HG03039 (cell line): ENCODE data around the gene PERM1.
"Not testable (repeated sequence)": the region's sequence is repeated elsewhere in the genome, so short reads cannot be mapped to it uniquely, and the experiment has no call there.

Experiments used
- ATAC-seq: cut with Tn5 transposase; IDR thresholded peaks from one replicate; pipeline ENCODE4 v1.9.1; 2021; ENCODE audit warnings: mild to moderate bottlenecking, moderate library complexity; ENCODE audit not compliant: unreplicated experiment

Gene PERM1

DNA sequence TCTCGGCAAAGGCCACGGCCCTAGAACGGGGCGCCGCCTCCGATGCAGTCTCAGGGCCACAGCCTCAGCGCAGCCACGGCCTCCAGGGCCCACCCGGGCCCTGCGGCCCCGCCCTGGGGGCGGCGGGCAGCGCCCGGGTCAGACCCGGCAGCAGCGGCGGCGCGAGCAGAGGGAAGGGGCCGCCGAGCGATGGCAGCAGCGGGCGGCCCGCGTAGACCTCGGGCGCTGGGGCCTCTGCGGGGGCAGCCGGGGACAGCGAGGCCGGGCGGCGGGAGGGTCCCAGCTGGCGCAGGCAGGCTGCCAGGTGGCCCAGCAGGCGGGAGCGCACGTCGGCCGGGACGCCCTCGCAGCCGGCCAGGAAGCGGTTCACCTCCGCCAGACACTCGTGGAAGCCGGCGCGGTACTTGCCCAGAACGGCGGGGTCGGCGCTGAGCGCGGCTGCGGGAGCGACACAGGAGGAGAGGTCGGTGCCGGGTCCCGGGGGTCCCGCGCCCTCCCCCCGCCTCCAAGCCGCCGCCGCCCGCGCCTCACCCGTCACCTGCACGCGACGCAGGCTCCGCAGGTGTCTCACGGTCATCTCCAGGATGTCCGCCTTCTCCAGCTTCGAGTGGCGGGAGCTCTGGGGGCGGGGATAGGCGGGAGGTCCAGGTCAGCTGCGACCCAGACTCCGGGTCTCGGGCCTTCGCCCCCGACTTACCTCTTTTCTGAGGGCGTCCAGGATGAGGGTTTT, 17.3 kb upstream of the PERM1 start:
- no peak for ATAC-seq

DNA sequence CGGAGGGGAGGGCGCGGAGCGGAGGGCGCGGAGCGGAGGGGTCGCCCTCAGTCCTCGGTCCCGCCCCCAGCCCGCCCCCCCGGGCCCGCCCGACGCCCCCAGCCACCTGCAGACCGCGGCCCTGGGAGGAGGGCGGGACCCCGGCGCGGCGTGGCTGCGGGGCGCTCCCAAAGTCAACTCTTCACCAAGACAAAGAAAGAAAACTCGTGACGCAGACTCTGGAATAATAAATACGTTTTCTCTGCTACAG, 16.8 kb upstream of the PERM1 start:
- ATAC-seq, result no peak

DNA sequence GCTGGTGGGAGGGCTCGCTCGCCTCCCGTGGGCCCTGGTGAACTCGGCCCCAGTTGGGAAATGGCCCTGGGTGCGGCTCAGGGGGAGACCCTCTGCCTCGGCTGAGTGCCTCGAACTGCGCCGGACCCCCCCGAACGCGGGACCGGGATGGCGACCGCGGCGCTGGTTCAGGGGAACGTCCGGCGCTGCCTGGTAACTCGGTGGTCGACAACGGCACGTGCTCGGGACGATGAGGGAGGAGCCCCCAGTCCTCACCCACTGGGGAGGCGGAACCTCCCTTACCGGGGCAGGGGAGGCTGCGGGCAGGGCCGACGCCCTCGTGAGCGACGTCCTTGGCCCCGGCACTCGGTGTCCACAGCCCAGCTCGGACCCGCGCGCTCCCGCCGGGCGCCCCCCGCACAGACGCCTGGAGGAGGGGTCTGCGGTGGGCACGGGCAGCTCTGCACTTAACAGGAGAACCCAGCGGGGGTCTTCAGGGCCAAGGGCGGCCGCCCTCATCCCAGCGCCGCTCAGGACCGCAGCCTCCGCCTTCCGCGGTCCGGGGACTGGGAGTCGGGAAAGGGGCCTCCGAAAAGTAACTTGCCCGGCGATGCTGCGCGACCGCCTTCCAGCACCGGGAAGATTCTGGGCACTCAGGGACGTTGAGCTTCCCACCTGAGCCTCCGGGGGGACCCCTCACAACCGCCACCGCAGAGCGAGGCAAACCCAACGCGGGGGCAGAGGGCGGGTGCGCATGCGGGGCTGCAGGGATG, 16.3 kb upstream of the PERM1 start:
- no peak for ATAC-seq

DNA sequence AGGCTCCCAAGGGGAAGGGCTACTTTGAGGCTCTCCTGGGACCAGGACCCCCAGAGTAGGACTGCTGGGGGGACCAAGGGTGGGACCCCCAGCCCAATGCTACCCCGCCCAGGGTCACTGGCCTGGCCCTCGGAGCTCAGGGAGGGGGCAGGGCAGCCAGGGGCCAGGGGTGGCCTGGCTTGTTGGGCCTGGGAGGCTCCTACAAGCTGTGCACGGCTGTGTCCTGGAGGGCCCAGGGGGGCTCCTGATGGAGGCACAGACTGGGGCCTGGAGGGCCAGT, 15.8 kb upstream of the PERM1 start:
- ATAC-seq, result no peak

DNA sequence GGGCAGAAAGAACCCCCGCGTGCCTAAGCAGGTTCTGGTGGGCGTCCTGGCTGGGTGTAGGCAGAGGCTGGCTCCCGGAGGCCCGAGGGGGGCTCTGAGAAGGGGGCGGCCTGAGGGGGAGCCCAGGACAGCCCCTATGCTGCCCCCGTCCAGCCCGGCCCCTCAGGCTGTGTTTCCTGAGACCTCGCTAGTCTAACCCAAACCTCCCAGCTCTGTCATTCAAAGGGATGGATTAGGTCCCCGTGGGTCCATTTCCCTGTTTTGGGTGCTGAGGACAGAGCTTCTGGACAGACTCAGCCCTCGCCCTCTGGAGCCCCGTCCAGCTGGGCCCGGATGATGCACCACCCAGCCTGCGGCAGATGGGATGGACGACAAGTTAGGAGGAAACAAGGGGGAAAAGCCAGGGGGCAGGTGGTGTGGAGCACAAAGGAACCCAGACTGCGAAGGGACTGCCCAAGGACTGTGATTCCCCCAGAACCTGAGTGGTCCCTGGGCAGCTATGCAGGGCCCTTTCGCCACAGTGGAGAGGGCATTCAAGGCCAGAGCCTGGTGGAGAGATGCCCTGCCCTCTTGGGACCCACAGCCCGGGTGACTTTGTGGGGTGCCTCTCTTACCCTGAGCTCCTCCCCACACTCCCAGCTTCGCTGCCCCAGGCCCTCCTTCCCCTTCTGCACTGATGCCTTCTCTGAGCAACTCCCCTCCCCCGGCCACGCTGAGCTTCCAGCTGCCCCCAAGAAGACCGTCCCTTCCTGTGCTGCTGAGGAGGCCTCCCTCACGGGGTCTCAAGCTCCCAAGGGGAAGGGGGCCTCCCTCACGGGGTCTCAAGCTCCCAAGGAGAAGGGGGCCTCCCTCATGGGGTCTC, 15.2 kb upstream of the PERM1 start:
- ATAC-seq, result no peak

DNA sequence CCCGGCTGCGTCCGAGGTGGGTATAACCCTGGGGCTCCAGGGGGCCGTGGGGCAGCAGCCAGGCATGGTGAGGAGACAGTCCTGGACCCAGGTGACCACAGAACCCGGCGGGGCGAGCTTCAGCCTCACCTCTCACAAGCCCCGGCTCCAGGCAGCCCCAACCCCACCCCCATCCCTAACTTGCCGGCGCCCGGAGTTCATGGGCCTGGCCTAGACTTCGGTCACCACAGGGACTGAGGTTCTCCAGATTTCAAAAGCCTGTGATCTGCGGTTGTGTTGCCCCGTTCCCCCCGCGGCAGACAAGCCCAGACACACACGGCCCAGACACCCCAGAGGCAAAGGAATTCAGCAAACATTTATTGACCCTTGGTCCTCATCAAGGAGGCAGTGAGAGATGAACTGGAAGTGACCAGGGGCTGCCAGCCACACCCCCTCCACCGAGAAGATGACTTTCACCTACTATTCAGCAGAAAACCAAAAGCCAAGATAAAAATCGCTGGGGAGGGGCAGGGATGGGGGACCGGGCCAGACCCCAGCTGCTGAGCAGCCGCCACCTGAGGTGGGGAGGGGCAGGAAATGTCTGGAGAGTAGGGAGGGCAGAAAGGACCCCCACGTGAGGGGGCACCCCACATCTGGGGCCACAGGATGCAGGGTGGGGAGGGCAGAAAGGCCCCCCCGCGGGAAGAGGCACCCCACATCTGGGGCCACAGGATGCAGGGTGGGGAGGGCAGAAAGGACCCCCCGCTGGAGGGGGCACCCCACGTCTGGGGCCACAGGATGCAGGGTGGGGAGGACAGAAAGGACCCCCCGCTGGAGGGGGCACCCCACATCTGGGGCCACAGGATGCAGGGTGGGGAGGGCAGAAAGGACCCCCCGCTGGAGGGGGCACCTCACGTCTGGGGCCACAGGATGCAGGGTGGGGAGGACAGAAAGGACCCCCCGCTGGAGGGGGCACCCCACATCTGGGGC, 14.1 kb upstream of the PERM1 start:
- ATAC-seq, result no peak

DNA sequence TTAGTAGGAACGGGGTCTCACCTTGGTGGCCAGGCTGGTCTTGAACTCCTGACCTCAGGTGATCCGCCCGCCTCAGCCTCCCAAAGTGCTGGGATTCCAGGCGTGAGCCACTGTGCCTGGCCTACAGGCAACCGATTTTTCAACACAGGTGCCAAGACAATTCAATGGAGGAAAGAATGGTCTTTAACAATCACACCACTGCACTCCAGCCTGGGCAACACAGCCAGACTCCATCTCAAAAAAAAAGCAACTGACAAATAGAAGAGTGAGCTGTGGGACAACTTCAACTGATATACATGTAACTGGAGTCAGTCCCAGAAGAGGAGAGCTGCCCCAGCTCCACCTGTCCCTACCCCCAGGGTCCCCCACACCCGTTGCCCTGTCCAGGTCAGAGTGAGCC, 12.7 kb upstream of the PERM1 start:
- not testable (repeated sequence) for ATAC-seq

DNA sequence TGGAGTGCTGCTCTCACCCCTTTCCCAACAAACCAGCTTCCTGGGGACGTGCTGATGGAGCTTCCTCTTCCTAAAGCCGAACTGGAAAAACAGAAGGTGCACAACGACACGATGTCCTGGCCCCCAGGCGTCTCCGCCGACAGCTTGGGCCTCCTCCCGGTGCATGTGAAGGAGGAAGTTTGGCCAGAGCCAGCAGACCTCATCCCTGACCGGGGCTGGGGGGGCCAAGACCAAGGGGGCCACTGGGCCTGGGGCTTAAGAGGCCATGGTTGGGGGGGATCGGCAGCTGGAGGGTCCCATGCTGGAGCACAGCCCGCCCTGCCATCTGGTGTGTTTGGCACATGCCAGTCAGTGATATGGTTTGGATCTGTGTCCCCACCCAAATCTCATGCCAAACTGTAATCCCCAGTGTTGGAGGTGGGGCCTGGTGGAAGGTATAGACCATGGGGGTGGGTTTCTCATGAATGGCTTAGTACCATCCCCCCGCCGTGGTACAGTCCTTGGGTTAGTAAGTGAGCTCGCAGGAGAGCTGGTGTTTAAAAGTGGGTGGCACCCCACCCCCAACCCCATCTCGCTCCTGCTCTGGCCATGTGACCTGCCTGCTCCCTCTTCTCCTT, 11.6 kb upstream of the PERM1 start:
- no peak for ATAC-seq

DNA sequence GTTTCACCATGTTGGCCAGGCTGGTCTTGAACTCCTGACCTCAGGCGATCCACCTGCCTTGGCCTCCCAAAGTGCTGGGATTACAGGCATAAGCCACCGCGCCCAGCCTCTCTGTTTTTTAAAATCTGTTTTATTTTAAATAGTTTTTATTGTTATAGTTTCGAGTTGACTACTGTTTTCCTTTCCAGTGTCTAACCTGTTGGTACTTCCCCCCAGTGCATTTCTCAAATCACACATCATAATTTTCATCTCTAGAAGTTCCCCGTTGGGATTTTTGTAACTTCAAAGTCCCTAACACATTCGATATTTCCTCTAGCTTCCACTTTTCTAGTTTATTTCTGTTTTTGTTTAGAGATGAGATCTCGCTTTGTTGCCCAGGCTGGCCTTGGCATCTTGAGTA, 10.5 kb upstream of the PERM1 start:
- no peak for ATAC-seq

DNA sequence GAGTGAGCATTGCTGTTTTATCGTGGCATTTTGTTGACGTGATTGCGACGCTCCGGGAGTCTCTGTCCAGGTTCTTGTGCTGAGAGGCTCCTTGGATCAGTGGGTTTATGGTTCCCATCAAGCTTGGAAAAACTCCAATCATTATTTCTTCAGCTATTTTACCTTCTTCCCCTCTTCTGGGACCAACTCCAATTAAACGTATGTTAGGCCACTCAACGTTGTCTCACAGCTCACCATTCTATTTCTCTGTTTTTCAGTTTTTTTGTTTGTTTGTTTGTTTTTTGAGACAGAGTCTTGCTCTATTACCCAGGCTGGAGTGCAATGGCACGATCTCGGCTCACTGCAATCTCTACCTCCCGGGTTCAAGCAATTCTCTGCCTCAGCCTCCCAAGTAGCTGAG, 10.0 kb upstream of the PERM1 start:
- no peak for ATAC-seq

DNA sequence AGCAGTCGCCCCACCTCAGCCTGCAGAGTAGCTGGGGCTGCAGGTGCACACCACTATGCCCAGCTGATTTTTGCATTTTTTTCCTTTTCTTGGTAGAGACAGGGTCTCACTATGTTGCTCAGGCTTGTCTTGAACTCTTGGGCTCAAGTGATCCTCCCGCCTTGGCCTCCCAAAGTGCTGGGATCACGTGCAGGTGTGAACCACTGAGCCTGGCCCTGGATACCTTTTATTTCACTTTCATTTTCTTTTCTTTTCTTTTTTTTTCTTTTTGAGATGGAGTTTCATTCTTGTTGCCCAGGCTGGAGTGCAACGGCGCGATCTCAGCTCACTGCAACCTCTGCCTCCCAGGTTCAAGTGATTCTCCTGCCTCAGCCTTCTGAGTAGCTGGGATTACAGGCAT, 9.4 kb upstream of the PERM1 start:
- not testable (repeated sequence) for ATAC-seq

DNA sequence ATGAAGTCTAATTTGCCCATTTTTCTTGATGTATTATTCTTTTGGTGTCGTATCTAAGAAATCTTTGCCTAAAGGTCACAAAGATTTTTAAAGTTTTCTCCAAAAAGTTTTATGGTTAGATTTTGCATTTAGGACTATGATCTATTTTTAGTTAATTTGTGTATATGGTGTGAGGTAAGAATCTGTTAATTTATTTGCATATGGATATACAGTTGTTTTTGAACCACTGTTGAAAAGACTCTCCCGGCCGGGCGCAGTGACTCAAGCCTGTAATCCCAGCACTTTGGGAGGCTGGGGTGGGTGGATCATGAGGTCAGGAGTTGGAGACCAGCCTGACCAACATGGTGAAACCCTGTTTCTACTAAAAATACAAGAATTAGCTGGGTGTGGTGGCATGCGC, 6.2 kb upstream of the PERM1 start:
- ATAC-seq, result not testable (repeated sequence)

DNA sequence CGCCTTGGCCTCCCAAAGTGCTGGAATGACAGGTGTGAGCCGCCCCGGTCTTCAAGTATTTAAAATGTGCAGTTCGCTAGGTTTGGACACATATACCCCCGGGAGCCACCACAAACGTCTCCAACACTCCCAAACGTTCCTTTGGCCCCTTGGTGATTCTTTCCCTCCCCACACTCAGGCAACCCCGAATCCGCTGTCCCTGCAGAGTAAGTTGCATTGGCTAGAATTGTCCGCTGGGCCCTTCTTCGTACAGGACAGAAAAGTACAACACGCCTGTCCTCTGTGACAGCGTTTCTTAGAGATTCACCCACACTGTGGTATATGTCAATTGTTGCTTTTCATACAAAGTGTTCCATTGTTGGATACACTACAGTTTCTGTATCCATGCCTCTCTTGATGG, 3.2 kb upstream of the PERM1 start:
- ATAC-seq, result no peak

DNA sequence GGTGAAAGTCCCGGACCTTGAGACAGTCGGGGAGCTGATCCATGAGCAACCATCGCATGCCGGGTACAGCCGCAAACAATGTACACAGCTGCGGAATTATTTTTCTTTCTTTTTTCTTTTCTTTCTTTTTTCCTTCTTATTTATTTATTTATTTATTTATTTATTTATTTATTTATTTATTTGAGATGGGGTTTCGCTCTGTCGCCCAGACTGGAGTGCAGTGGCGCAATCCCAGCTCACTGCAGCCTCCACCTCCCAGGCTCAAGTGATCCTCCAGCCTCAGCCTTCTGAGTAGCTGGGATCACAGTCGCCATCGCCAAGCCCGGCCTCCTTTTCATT, 2.6 kb upstream of the PERM1 start:
- ATAC-seq, result no peak

DNA sequence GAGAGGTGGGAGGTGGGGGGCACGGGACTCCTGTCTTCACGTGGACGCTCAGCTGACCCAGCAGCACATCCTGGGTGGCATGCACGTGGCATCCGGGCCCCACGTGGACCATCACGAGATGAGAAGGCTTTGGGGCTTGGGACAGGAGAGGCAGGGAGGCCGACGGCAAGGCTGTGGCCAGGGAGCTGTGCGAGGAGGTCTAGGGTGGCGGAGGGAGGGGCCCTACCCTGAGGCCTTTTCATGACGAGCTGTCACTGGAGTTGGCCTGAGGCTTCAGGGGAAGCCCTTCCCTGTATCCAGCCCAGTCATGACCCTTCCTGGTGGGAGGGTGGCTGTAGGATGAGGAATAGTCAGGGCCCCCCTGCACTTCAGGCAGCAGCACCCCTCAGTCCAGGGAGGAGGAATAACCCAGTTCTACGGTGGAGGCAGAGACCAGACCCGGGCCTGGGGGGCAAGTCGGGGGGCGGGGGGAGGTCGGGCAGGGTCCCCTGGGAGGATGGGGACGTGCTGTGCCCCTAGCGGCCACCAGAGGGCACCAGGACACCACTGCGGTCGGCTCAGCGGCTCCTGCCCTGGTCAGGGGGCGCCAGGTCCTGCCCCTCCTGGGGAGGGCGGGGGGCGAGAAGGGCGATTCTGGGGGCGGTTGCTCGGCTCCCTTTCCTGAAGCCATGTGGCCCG, 2.0 kb upstream of the PERM1 start:
- ATAC-seq, result no peak

DNA sequence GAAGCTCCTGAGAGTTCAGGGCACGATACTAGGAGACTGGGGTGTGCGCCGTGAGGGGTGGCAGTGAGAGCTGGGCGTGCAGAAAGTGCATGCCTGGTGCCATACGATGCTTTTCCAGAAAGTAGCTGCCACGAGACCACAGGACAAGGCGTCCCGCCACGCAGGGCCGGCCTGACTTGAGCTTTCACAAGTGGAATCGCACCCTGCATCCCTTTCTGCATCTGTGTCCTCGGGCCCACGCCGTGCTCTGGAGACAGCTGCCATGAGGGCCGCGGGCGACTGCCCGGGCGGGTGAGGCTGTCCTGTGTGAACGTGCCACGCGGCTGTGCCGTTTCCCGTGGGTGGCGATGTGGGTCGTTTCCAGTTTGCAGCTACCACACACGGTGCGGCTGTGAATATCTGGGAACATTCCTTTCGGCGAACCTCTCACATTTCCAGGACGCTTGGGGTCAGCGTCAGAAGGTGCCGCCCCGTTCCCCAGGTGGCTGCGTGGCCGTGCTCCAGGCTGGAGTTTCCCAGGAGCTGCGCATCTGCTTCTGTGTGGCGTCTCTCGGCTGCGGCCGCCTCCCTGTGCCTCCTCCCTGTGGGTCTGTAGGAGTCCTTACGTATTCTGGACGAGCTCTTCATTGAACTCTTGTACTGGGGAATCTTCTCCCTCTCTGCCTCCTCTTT, 1.0 kb upstream of the PERM1 start:
- no peak for ATAC-seq

DNA sequence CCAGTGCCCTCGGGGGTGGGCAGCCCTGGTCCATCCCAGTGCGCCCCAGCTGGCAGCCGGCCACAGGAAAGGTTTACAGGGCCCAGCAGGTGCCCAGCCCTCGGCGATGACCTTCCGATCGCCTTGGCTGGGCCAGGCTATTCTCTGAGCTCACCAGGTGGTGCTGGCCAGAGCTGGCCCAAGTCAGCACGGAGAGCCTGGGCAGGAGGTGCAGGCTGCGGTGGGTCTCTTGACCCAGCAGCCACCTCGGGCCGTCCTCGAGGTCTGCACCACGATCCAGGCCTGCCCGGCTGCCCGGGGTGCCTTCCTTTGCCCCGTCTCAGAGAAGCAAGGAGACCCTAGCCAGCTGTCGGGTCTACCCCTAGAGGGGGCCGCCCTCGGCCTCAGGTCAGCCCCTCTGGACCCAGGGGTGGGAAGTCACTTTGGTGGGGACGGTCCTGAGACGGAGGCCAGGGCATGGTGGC, 370 bp downstream of the PERM1 start:
- ATAC-seq, result no peak

DNA sequence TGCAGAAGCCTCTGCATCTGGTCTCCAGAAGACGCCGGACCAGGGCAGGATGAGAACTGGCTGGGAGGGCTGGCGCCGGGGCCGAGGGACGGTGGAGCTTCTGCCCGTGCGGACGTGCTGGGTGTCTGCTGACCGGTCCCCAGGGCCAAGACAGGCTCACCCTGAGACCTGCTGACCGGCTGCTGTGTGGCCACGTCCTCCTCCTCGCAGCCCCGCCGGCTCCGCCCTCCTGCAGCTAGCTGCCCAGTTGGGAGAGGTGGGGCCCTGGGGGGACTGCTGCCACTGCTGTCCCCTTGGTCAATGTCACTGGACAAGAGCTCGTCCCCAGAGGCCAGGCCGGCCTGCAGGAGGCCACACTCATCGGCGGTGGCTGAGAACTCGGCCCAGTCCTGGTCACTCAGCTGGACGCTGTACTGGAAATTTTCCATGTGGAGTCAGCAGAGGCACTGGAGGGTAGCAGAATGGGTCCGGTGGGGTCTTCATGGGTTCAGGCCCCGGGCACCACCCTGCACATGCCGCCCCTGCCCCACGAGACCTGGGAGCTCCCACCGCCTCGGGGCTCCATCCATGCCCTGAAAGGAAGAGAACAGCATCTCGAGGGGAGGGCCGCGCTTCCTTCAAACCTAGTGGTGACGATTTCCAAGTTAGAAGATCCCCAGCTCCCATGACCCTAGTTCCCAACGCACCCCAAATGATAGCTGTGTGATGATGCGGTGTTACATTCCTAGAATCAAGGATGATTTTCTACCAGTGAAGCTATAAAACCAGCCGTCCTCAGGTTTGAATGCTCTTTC, 1.1 kb downstream of the PERM1 start:
- no peak for ATAC-seq

DNA sequence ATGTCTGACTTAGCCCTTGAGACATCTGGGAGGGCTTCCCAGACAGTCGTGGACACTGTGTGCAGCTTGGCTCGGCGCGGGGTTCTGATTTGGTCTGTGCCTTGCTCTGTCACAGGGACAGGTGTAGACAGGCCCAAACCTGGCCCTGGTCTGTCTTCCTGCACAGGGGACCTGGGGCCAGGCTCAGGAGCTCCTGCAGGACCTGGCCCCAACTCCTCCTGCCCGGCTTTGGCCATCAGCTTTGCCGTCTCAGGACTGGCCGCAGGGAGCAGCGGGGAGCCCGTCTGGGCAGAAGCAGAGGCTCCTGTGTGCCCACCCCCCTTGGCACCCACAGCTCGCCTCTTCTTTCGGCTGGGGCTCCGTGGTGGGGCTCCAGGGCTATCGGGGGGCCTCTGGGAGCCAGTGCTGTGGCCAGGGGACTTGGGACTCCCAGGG, 1.7 kb downstream of the PERM1 start:
- no peak for ATAC-seq
